GM18907 (cell line): ENCODE measurements around the gene PRPS1.
"Not testable (repeated sequence)": the region's sequence is repeated elsewhere in the genome, so short reads cannot be mapped to it uniquely, and the experiment has no call there.

Experiments
- ATAC-seq: cut with Tn5 transposase; IDR thresholded peaks from one replicate; pipeline ENCODE4 v1.9.1; 2021; ENCODE audit warnings: mild to moderate bottlenecking, moderate library complexity; ENCODE audit not compliant: unreplicated experiment

PRPS1 gene

DNA sequence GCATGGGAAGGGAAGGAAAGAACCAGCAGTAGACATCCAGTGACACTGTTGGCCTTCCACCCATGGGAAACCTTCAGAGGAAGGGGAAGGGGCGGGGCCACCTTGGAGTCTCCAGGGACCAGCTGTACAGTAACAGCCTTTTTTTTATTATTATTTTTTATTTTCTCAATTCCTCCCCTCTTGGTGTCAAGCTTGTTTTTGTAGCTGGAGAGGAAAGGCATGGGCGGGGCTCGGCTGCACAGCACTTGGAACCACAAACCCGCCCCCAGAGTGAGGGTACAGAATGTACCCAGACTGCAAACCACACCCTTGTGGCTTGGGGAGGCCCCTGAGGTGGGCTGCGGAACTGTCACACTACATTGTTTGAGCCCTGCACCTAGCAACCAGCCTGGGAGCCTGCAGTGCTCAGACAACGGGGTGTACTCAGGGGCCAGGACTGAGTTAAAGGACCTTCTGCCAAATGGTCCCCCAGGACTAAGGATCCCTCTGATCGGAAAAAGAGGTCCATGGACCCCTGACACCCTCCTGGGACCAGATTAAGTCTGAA, 45.7 kb downstream of the PRPS1 start:
- ATAC-seq: peak; percentile 95

DNA sequence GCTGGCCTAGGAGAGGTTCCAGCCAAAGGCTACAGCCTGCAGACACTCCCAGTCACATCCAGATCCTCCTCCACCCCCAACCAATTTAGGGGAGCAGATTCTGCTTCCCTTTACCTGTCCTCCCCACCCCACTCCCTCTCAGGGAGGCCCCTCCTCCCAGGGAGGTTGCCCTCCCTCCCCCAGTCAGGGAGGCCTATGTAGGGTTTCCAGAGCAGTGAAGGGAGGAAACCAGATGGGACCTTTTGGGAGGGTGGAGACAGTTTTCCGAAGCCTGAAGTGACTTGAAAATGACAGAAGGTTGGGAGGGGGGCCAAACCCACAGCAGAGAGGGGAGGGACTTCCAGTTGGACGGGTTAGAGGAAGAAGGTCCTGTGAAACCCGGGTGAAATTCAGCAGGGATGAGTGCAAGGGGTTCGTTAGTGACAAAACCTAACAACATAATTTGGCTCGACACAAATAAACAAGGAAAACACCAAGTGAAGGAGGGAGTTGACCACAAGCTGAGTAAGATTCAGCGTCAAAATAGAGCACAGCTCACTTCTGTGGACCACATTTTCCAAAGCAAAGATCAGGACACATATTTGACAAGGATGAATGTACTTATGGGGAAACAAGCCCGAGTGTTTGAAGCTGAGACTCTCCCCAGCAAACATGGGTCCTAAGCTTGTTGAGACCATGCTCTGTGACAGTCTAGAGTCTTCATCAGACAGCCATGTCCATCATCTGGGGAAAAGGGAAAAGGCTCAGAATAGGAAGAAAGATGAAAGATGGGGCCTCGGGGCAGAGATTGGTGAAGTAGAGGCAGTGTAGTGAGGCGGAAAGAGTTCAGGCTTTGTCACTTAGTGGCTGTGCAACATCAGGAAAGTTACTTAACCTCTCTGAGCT, 46.4 kb downstream of the PRPS1 start:
- ATAC-seq: peak; percentile 21

- no peak for ATAC-seq
Measured at GRCh38 chrX:107675365-107675654, 47.0 kb downstream of the PRPS1 start.

DNA sequence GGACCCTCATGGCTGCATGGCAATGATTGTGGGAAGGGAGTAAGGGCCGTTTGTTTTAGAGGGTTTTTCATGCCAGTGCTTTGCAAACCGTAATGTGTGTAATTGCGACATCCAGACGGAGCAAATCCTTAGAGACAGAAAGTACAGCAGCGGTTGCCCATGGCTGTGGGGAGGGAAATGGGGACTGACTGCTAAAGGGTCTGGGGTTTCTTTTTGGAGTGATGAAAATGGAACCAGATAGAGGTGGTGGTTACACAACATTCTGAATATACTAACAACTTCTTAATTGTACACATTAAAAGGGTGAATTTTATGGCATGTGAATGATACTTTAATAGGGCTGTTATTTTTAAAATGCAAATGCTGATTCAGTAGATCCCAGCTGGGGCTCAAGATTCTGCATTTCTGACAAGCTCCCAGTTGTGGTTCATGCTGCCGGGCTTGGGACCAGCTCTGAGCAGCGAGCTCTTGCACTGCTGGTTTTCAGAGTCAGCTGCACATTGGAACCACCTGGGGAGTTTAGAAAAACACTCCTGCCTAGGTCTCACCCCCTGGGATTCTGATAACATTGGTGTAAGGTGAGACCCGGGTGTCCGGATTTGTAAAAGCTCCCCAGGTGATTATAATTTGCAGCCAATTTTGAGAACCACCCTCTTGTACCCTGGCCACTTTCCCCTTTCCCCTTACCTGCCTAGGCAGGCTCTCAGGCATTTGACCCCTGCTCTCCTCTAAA, 47.7 kb downstream of the PRPS1 start:
- ATAC-seq: no peak

GRCh38 chrX:107676559-107677378, 48.5 kb downstream of the PRPS1 start:
- ATAC-seq: no peak

DNA sequence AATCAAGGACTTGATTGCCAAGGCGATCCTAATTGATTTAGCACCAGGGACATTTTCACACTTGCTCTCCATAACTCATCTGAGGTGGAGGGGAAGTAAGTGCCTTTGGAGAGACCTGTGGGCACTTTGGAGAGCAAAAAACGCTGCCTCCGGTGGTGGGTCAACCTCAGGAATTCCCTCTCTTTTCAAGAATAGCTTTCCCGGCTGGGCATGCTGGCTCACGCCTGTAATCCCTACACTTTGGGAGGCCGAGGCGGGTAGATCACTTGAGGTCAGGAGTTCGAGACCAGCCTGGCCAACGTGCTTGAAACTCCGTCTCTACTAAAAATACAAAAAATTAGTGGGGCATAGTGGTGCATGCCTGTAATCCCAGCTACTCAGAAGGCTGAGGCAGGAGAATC, 49.2 kb downstream of the PRPS1 start:
- ATAC-seq: no peak

GRCh38 chrX:107677909-107678308, 49.6 kb downstream of the PRPS1 start:
- no peak for ATAC-seq

DNA sequence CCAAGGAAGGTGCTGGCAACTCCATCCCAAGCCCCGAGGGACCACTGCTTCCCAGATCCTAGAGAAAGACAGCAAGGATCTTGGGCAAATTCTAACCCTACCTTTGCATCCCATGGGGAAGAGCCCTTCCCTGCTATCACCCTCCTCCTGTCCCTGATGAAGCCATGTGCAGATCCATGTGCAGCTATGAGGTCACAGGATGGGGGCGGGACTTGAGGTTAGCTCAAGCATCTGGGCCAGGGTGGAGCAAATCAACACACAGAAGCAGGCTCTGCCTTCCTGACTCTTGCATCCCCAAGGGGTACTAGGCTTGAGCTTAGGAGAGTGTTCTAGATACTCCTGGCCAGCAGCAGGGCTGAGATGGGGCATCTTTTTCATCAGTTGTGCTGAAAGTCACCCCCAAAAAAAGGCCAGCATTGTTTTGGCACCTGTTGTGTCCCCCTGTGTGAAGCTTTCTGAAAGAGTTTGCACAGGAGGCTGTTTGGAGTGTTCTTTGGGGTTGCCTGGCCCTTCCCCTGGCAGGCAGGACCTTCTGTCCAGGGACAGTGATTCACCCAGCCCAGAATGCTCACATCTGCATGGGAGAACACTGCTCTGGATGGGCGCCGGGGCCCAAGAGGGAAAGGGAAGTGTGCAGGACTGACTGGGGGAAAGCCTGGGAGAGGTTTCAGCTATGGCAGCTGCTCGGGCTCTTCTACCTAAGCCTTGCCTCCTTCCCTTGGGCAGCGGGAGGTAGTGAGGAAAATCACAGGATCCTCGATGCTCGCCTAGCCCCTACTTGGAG, 50.8 kb downstream of the PRPS1 start:
- ATAC-seq: peak; percentile 29

DNA sequence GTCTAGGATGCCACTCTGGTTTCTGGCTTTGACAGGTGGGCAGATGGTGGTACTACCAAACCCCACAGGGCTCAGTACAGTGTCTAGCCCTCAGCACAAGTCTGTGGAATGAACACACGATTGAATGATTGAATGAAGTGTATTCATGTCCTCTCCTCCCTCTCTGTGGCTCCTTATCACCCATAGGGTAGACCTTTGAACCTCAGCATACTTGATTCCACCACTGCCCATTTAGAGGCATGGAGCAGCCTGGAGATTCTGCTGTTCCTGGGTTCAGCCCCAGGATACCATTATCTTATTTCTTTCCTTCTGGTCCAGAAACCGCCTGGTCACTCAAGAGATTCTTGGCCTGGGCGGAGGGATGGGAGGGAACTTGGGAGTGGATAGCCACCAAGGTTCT, 53.9 kb downstream of the PRPS1 start:
- ATAC-seq: no peak

DNA sequence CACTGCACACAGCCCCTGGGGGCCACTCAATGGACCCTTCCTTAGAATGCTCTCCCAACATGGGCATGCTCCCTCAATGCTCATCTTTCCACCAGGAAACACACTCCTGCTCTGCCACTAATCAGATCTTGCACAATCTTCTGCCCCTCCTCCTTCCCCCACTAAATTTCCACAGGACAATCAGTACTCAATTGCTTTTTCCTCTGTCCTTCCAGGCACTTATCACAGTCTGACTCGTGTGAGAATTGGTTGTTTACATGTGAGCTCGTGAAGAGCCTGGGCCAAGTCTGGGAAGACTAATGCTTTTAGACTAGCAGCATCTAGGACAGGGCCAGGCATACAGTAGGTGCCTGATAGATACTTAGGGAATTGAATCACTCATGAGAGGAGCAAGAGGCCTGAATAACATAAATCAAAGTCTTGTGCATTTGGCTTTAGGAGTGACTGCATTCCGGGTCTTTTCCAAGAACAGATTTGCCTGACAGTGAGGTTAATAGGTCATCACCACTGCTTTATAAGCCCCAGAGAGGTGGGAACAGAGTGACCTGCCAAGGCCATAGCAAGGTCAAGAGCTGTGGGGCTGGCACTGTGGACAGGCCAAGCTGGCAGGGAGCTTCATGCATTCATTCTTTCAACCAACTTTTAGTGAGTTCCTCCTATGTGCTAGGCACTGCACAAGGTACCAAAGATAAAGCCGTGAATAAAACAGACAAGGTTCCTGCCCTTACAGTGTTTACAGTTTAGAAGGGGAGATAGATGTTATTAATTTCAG, 55.0 kb downstream of the PRPS1 start:
- no peak for ATAC-seq

DNA sequence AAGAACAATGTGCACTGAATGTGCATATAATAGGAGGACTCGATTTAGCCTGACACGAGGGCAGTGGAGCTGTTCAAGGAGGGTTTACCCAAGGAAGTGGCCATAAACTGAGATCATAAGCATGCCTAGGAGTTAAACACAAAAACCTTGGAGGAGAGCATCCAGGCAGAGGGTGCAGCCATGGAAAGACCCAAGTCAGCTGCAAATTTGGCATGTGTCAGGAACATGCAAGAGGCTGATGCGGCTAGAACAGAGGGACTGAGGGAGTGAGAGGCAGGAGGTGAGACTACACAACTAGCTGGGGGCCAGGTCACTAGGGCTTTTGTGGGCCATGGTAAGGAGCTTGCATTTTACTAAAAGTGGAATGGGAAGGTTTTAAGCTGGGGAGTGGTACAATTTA, 55.6 kb downstream of the PRPS1 start:
- no peak for ATAC-seq

- peak; percentile 90 for ATAC-seq
Measured at GRCh38 chrX:107684956-107685385, 56.7 kb downstream of the PRPS1 start.

DNA sequence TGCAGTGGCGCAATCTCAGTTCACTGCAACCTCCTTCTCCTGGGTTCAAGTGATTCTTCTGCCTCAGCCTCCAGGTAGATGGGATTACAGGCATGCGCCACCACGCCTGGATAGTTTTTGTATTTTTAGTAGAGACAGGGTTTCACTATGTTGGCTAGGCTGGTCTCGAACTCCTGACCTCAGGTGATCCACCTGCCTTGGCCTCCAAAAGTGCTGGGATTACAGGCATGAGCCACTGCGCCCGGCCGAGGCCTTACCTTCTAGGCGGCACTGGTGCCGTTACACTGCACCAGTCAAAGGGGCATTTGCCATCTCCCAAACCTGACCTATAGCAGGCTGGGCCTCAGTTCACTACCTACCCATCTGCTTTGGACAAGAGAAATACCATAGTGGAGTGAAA, 57.3 kb downstream of the PRPS1 start:
- ATAC-seq: not testable (repeated sequence)

GRCh38 chrX:107686026-107686425, 57.7 kb downstream of the PRPS1 start:
- ATAC-seq: no peak

- ATAC-seq: peak; percentile 34
Measured at GRCh38 chrX:107686792-107687191, 58.5 kb downstream of the PRPS1 start.

- ATAC-seq: no peak
Measured at GRCh38 chrX:107687445-107687844, 59.1 kb downstream of the PRPS1 start.

DNA sequence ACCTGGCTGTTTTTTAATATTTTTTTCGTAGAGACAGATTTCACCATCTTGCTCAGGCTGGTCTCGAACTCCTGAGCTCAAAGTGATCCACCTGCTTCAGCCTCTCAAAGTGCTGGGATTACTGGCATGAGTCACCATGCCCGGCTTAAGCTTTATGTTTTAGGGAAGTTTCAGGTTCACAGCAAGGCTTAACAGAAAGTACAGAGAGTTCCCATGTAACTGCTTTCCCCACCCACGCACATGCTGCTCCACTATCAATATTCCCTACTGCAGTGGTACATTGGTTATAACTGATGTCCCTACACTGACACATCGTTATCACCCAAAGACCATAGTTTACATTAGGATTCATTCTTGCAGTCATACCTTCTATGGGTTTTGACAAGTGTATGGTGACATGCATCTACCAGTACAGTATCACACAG, 62.7 kb downstream of the PRPS1 start:
- no peak for ATAC-seq

- ATAC-seq: no peak
Measured at GRCh38 chrX:107699616-107700015, 71.3 kb downstream of the PRPS1 start.

DNA sequence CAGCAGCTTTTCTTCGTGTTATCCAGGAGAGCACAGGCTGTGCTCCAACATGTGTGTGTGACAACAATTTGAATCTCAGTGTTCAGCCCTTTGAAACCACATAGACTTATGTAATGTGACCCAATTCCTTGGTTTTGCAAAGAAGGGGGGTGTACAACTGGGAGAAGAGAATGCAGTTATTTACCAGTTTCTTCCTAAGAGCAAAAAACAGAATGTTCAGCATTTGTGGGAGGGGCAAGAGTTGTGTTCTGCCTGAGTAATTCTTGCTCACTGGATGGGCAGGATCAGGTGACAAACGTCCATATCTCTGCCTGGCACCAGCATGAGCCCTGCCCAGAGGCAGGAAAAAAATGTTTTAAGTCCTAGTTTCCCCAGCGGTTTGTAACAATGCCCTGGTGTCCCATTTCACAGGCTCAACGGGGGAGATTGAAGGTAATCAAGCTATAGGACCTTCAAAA, 72.0 kb downstream of the PRPS1 start:
- ATAC-seq: no peak
